HepG2 (cell line): ENCODE data around the gene KCNT2. TPM values are rescaled to one million over a fixed set of nuclear protein-coding genes. Genes with fewer than 3 reads are reported as not detected.

ENCODE experiments used
- ATAD3A ChIP-seq: sonication (generic); formaldehyde crosslinking; IDR thresholded peaks from 2 replicates; pipeline ENCODE4 v1.4.0; 2020; ENCODE audit warnings: missing genetic modification reagents
- CBX2 ChIP-seq, 2 experiments: fragments of 200-600 bp in 1 of 2; sonication (generic); formaldehyde crosslinking in 1 of 2; IDR thresholded peaks; 2 replicates each; pipeline versions ENCODE4 v1.7.0 to v1.8.1; 2018 to 2022; ENCODE audit warnings: low read depth in 2 of 2, low read length in 1 of 2, mild to moderate bottlenecking in 1 of 2, missing genetic modification reagents in 1 of 2
- FOXK1 ChIP-seq: sonication (generic); formaldehyde crosslinking; IDR thresholded peaks from 2 replicates; pipeline ENCODE4 v1.4.0; 2020; ENCODE audit warnings: low read depth, missing genetic modification reagents, borderline replicate concordance
- FOXO1 ChIP-seq: sonication (generic); formaldehyde crosslinking; IDR thresholded peaks from 2 replicates; pipeline ENCODE4 v1.4.0; 2020; ENCODE audit warnings: missing genetic modification reagents
- KMT2B ChIP-seq: IDR thresholded peaks from 2 replicates; pipeline ENCODE4 v1.6.1; 2016; ENCODE audit warnings: missing genetic modification reagents, missing compliant biosample characterization
- LCORL ChIP-seq, 2 experiments: fragments of 450-650 bp in 1 of 2; sonication (generic) in 1 of 2; formaldehyde crosslinking in 1 of 2; IDR thresholded peaks; 2 replicates each; pipeline versions ENCODE4 v1.5.0 to v1.6.1; 2017 to 2020; ENCODE audit warnings: antibody characterized with exemption in 1 of 2, missing genetic modification reagents in 1 of 2
- NR2F2 ChIP-seq: IDR thresholded peaks from 2 replicates; pipeline ENCODE4 v1.6.1; 2012; ENCODE audit warnings: low read depth, inconsistent platforms, borderline replicate concordance
- POGZ ChIP-seq: sonication (generic); formaldehyde crosslinking; IDR thresholded peaks from 2 replicates; pipeline ENCODE4 v1.4.0; 2020; ENCODE audit warnings: mild to moderate bottlenecking, missing genetic modification reagents
- SOX6 ChIP-seq, 2 experiments: fragments of 450-650 bp in 1 of 2; sonication (generic) in 1 of 2; formaldehyde crosslinking in 1 of 2; IDR thresholded peaks; 2 replicates each; pipeline versions ENCODE4 v1.4.0 to v1.6.1; 2017 to 2020; ENCODE audit warnings: antibody characterized with exemption in 1 of 2, mild to moderate bottlenecking in 1 of 2, missing genetic modification reagents in 1 of 2
- TAF1 ChIP-seq: sonication (generic); formaldehyde crosslinking; IDR thresholded peaks from 2 replicates; pipeline ENCODE4 v1.4.0; 2020; ENCODE audit warnings: missing genetic modification reagents
- TBX2 ChIP-seq: sonication (generic); formaldehyde crosslinking; IDR thresholded peaks from 2 replicates; pipeline ENCODE4 v1.5.0; 2020; ENCODE audit warnings: missing genetic modification reagents, mild to moderate bottlenecking, borderline replicate concordance
- TRIM24 ChIP-seq: sonication (generic); formaldehyde crosslinking; IDR thresholded peaks from 2 replicates; pipeline ENCODE4 v1.8.0; 2022; ENCODE audit warnings: mild to moderate bottlenecking, missing genetic modification reagents
- YEATS4 ChIP-seq: sonication (generic); formaldehyde crosslinking; IDR thresholded peaks from 2 replicates; pipeline ENCODE4 v1.4.0; 2020; ENCODE audit warnings: missing genetic modification reagents, borderline replicate concordance
- ZNF30 ChIP-seq: sonication (generic); formaldehyde crosslinking; IDR thresholded peaks from 2 replicates; pipeline ENCODE4 v1.5.0; 2020; ENCODE audit warnings: mild to moderate bottlenecking, missing genetic modification reagents
- ZNF317 ChIP-seq: sonication (generic); formaldehyde crosslinking; IDR thresholded peaks from 2 replicates; pipeline ENCODE4 v1.5.0; 2020; ENCODE audit warnings: mild to moderate bottlenecking, missing genetic modification reagents
- ZNF549 ChIP-seq: sonication (generic); formaldehyde crosslinking; IDR thresholded peaks from 2 replicates; pipeline ENCODE4 v1.5.0; 2020; ENCODE audit warnings: missing genetic modification reagents
- ZNF609 ChIP-seq: sonication (generic); formaldehyde crosslinking; IDR thresholded peaks from 2 replicates; pipeline ENCODE4 v1.4.0; 2020; ENCODE audit warnings: mild to moderate bottlenecking, missing genetic modification reagents, borderline replicate concordance
- ZNF720 ChIP-seq: sonication (generic); formaldehyde crosslinking; IDR thresholded peaks from 2 replicates; pipeline ENCODE4 v1.4.0; 2020; ENCODE audit warnings: missing genetic modification reagents
- ZNF761 ChIP-seq: sonication (generic); formaldehyde crosslinking; conservative IDR thresholded peaks from 2 replicates; pipeline ENCODE4 v1.4.0; 2020; ENCODE audit warnings: mild to moderate bottlenecking, missing genetic modification reagents
- polyA plus RNA-seq, 8 experiments: library from polyadenylated mRNA; depleted of rRNA in 3 of 8; stranded (reverse) in 7 of 8; unstranded in 1 of 8; fragments of >200 nt; fragmentation: Illumina TruSeq in 4 of 8; extraction: Trizol in 4 of 8; gene quantifications; 2 replicates each; pipeline versions ENCODE4 v1.2.1 to v1.2.3, GENCODE V29; 2011 to 2016; ENCODE audit warnings: low read depth in 4 of 8, missing spikeins in 1 of 8, mixed read lengths in 1 of 8; ENCODE audit not compliant: insufficient read depth in 1 of 8
- total RNA-seq, 5 experiments: library from RNA; depleted of rRNA; stranded (reverse); fragments of >200 nt; fragmentation: Illumina TruSeq; extraction: Trizol; gene quantifications; 2 replicates each; pipeline ENCODE4 v1.2.3, GENCODE V29; 2016; ENCODE audit warnings: low read depth in 1 of 5
- TF ChIP-seq, protein P1 (sequence below): IDR thresholded peaks from 2 replicates; pipeline ENCODE4 v1.4.0; 2020; ENCODE audit warnings: mild to moderate bottlenecking, missing genetic modification reagents

The KCNT2 gene
- total and polyA plus RNA-seq, 2 of the 13 experiments (the other 11 are each of a cell fraction or from before 2014, with no cell fraction given), result not detected

DNA sequence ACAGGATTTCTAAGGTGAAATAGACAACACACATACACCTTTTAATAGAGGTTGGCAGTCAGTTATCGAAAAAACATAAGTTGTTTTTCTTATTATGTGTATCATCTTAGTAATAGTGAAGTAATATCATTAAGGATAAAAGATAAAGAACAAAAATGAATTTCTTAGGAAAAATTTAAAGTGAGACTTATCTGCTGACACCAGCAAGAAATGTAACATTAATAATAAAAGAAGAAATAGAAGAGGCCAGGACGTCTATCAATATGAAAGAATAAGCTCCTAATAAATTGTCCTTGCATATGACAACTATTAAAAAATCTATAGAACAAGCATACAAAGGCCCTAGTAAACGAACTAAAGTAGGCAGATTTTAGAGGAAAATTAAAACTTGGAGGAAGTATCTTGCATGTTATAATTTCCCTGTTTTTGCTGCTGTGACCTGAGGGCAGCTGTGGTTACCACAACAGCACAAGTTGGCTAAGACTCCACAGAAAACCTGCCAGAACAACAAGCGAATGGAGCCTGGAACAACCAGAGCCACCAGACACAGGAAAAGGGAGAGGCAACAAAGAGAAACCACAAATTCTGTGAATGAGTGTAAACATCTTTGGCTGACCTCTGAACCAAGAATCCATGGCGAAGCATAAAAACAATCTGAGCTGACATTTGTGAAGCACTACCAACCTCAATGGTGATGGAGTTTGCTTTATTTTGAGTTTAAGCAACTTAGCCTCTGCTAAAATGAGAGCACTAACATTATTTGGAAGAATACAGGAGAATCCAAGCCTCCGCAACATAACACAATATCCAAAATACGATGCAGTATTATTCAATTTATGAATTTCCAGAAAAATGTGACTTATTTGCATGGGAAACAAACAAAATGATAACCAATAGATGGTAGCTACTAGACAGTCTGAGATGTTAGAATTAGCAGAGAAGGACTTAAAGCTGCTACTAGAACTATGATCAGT, 207.5 kb downstream of the KCNT2 start (continued):
- TF ChIP-seq, protein P1, sequence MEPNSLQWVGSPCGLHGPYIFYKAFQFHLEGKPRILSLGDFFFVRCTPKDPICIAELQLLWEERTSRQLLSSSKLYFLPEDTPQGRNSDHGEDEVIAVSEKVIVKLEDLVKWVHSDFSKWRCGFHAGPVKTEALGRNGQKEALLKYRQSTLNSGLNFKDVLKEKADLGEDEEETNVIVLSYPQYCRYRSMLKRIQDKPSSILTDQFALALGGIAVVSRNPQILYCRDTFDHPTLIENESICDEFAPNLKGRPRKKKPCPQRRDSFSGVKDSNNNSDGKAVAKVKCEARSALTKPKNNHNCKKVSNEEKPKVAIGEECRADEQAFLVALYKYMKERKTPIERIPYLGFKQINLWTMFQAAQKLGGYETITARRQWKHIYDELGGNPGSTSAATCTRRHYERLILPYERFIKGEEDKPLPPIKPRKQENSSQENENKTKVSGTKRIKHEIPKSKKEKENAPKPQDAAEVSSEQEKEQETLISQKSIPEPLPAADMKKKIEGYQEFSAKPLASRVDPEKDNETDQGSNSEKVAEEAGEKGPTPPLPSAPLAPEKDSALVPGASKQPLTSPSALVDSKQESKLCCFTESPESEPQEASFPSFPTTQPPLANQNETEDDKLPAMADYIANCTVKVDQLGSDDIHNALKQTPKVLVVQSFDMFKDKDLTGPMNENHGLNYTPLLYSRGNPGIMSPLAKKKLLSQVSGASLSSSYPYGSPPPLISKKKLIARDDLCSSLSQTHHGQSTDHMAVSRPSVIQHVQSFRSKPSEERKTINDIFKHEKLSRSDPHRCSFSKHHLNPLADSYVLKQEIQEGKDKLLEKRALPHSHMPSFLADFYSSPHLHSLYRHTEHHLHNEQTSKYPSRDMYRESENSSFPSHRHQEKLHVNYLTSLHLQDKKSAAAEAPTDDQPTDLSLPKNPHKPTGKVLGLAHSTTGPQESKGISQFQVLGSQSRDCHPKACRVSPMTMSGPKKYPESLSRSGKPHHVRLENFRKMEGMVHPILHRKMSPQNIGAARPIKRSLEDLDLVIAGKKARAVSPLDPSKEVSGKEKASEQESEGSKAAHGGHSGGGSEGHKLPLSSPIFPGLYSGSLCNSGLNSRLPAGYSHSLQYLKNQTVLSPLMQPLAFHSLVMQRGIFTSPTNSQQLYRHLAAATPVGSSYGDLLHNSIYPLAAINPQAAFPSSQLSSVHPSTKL (CRISPR knock-in tag), result peak; percentile 81
- TF ChIP-seq CBX2 (IDR thresholded peaks at IDR 0.05; ENCODE audit: low read depth, low read length) (no peak), CBX2 (CRISPR knock-in tag; IDR thresholded peaks at IDR 0.05; ENCODE audit: low read depth) (no peak), FOXO1 (peak; percentile 86; the same call in 1 of the 2 replicates), KMT2B (CRISPR knock-in tag) (no peak), FOXK1 (peak; percentile 52; the same call in 1 of the 2 replicates), ZNF720 (CRISPR knock-in tag) (no peak), NR2F2 (peak; percentile 81), LCORL (IDR thresholded peaks at IDR 0.05) (no peak), LCORL (CRISPR knock-in tag; IDR thresholded peaks at IDR 0.05) (peak; percentile 23; the same call in 1 of the 2 replicates), ZNF549 (no peak), TBX2 (CRISPR knock-in tag) (peak; percentile 52; the same call in 1 of the 2 replicates), POGZ (CRISPR knock-in tag) (peak; percentile 62; the same call in 1 of the 2 replicates), TRIM24 (no peak), ZNF609 (peak; percentile 57; the same call in 1 of the 2 replicates), ZNF761 (CRISPR knock-in tag) (peak; percentile 64; the same call in 1 of the 2 replicates), ZNF30 (CRISPR knock-in tag) (no peak), TAF1 (CRISPR knock-in tag) (no peak), ZNF317 (peak; percentile 65), ATAD3A (CRISPR knock-in tag) (no peak), SOX6 (IDR thresholded peaks at IDR 0.05) (no peak), SOX6 (CRISPR knock-in tag; IDR thresholded peaks at IDR 0.05) (peak; percentile 82), YEATS4 (CRISPR knock-in tag) (0 out of 2 replicates have a peak, but pooled peaks have one; percentile 10)
